Sigmoid colon (tissue), 7 donors: Measurements from ENCODE around the gene S100A13. TPM values are rescaled to one million over a fixed set of nuclear protein-coding genes. Genes with fewer than 3 reads are reported as not detected.

Source experiments
- DNase-seq: peaks from one replicate; pipeline ENCODE4 v3.0.0-alpha.2; 2019
- H3K27ac ChIP-seq, 4 donors: fragments of 200-600 bp; sonication (generic); one replicate each; pipeline ENCODE4 v1.5.1; 2016 to 2019; ENCODE audit warnings: mild to moderate bottlenecking in 1 of 4
- H3K27me3 ChIP-seq, 3 donors: fragments of 200-600 bp; sonication (generic); one replicate each; pipeline ENCODE4 v1.5.1; 2019; ENCODE audit warnings: mild to moderate bottlenecking in 1 of 3
- H3K36me3 ChIP-seq, 4 donors: fragments of 200-600 bp; sonication (generic); one replicate each; pipeline ENCODE4 v1.5.1; 2016 to 2019
- H3K4me1 ChIP-seq, 4 donors: fragments of 200-600 bp; sonication (generic); one replicate each; pipeline ENCODE4 v1.5.1; 2017 to 2019
- H3K4me3 ChIP-seq, 4 donors: fragments of 200-600 bp; sonication (generic); one replicate each; pipeline ENCODE4 v1.5.1; 2017 to 2019; ENCODE audit warnings: mild to moderate bottlenecking in 2 of 4, moderate library complexity in 1 of 4
- H3K9me3 ChIP-seq, 4 donors: fragments of 200-600 bp in 3 of 4; sonication (generic) in 3 of 4; one replicate each; pipeline versions ENCODE4 v1.5.1 to v1.6.1; 2013 to 2019
- EP300 ChIP-seq, 4 donors: sonication (generic); formaldehyde crosslinking; IDR thresholded peaks; one replicate each; pipeline ENCODE4 v1.6.1; 2017; ENCODE audit warnings: antibody characterized with exemption in 4 of 4
- POLR2A ChIP-seq, 2 donors: fragments of 450-650 bp; IDR thresholded peaks; one replicate each; pipeline ENCODE4 v1.6.1; 2016; ENCODE audit warnings: antibody characterized with exemption in 2 of 2, mild to moderate bottlenecking in 2 of 2, moderate library complexity in 2 of 2
- POLR2AphosphoS5 ChIP-seq, 4 donors: sonication (generic); formaldehyde crosslinking; IDR thresholded peaks; one replicate each; pipeline ENCODE4 v1.6.1; 2017; ENCODE audit warnings: antibody characterized with exemption in 4 of 4
- WGBS, 2 donors: extraction: QIAGEN DNeasy Blood & Tissue Kit; methylation state at CpG; one replicate each; pipeline ENCODE4 v1.1.7; 2013; 5-methylcytosine and 5-hydroxymethylcytosine counted together
- intact Hi-C: fragments of 100-400 bp; cut with DNase I; formaldehyde crosslinking; loops from one replicate; pipeline ENCODE4 v1.15.1; 2023
- polyA plus RNA-seq, 3 donors: library from polyadenylated mRNA; stranded (reverse); fragments of 200-250 nt; gene quantifications; one replicate each; pipeline ENCODE4 v1.2.3, GENCODE V29; 2013
- total RNA-seq, 4 donors: library from RNA; depleted of rRNA; stranded (reverse); fragments of >200 nt; gene quantifications; one replicate each; pipeline ENCODE4 v1.1.0, GENCODE V29; 2016
- TF ChIP-seq, protein P1 (sequence below), 4 experiments: fragments of 450-650 bp in 3 of 4; fragments of 200-600 bp in 1 of 4; IDR thresholded peaks; one replicate each; pipeline ENCODE4 v1.5.1; 2016 to 2019; ENCODE audit warnings: antibody characterized with exemption in 4 of 4, mild to moderate bottlenecking in 3 of 4, moderate library complexity in 2 of 4
- donor health status: healthy with polysubstance abuse.
- donor health status: Bipolar disorder and iron deficiency.
- donor health status: healthy.

The S100A13 gene
- total and polyA plus RNA-seq, 7 donors = 86.3 to 305 (median 276) TPM

DNA sequence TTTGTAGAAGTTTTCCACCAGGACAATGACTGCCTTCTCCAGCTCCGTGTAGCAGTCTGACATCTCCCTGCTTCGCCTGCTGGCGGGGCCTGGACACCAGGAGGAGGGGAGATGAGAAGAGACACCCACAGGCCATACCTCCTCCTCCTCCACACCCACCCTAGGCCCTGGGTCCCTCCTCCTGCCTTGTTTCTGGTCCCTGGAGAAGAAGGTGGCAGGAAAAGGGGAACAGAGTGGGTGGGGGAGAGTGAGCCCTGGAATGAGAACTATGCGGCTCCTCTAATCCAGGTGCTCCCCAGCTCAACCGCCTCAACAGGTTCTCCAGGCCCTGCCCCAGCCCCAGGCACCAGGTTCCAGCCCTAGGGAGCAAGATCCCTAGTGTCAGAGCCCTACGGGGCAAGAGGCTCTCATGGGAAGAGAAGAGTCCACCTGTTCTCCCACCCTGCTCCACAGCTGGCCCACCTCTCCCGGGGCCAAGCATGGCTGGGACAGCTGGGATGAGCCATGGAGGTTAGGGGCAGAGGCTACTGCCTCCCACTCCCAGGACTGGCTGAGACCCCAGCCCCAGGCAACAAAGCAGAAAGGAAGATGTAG is 19.1 kb downstream of the S100A13 start:
- DNase-seq = no peak
- H3K27ac ChIP-seq = peak overlapping the region; percentile 78 to 90 (median 84)
- intact Hi-C loops = no loop called here
- H3K9me3 ChIP-seq = no peaks in the 10 kb centered on the region
- H3K4me1 ChIP-seq = peaks cover 0 to 45% (median 38%) of the 10 kb centered on the region in 4 donors
- TF ChIP-seq, protein P1, sequence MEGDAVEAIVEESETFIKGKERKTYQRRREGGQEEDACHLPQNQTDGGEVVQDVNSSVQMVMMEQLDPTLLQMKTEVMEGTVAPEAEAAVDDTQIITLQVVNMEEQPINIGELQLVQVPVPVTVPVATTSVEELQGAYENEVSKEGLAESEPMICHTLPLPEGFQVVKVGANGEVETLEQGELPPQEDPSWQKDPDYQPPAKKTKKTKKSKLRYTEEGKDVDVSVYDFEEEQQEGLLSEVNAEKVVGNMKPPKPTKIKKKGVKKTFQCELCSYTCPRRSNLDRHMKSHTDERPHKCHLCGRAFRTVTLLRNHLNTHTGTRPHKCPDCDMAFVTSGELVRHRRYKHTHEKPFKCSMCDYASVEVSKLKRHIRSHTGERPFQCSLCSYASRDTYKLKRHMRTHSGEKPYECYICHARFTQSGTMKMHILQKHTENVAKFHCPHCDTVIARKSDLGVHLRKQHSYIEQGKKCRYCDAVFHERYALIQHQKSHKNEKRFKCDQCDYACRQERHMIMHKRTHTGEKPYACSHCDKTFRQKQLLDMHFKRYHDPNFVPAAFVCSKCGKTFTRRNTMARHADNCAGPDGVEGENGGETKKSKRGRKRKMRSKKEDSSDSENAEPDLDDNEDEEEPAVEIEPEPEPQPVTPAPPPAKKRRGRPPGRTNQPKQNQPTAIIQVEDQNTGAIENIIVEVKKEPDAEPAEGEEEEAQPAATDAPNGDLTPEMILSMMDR (IDR thresholded peaks at IDR 0.05) = no peak
- no peak for TF ChIP-seq EP300 (IDR thresholded peaks at IDR 0.05)
- no peak for TF ChIP-seq POLR2A (IDR thresholded peaks at IDR 0.05)
- TF ChIP-seq POLR2AphosphoS5 (IDR thresholded peaks at IDR 0.05) = no peak
- H3K27me3 ChIP-seq = no peaks in the 10 kb centered on the region
- H3K36me3 ChIP-seq = peaks cover 0 to 27% (median 13%) of the 10 kb centered on the region in 4 donors
- H3K4me3 ChIP-seq = peak overlapping the region; percentile 1 to 39 (median 25)
- 75 to 80% methylated on average over 7 of the region's 7 CpGs for whole genome bisulfite sequencing, 2 donors

DNA sequence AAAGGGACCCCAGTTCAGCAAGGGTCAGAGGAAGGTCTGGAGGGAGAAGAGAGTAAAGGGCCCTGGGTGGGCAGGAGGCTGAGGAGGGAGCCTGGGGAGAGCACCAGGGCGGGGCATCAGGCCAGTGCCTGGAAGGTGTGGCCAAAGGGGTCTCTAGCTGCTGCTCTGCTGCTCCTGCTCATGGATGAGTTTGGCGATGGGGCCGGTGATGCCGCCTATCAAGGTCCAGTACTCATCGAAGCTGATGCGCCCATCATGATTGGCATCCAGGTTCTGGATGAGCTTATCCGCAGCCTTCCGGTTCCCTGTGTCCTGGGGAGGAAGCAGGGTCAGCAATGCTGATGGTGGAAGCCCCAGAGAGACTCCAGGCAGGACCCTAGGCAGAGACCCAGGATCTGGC is 19.9 kb downstream of the S100A13 start:
- Histone ChIP-seq H3K4me3 (no peak overlapping the region), H3K36me3 (peaks cover 0 to 27% (median 13%) of the 10 kb centered on the region in 4 donors), H3K27me3 (no peaks in the 10 kb centered on the region), H3K9me3 (no peaks in the 10 kb centered on the region), H3K27ac (peak overlapping the region; percentile 78 to 90 (median 84)), H3K4me1 (peaks cover 0 to 42% (median 36%) of the 10 kb centered on the region in 4 donors)
- intact Hi-C loops = no loop called here
- no peak for DNase-seq
- TF ChIP-seq EP300 (IDR thresholded peaks at IDR 0.05) = no peak
- TF ChIP-seq, protein P1 (IDR thresholded peaks at IDR 0.05) = no peak
- TF ChIP-seq POLR2A (IDR thresholded peaks at IDR 0.05) = no peak
- no peak for TF ChIP-seq POLR2AphosphoS5 (IDR thresholded peaks at IDR 0.05)
- WGBS, 2 donors = 95 to 97% methylated on average over 8 of the region's 8 CpGs

DNA sequence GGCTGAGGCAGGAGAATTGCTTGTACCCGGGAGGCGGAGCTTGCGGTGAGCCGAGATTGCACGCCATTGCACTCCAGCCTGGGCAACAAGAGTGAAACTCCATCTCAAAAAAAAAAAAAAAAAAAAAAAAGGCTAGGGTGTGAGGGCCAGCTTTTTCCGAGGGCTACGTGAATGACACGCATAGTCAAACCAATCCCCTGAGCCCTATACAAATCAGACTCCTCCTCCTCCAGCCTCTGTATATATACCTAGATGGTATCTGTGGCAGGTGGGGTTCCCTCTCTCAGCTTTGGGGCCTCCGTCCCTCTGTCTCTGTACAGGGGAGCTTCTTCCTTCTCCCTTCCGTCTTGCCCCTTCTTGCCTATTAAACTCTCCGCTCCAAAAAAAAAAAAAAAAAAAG is 21.1 kb downstream of the S100A13 start:
- intact Hi-C loops = no loop called here

DNA sequence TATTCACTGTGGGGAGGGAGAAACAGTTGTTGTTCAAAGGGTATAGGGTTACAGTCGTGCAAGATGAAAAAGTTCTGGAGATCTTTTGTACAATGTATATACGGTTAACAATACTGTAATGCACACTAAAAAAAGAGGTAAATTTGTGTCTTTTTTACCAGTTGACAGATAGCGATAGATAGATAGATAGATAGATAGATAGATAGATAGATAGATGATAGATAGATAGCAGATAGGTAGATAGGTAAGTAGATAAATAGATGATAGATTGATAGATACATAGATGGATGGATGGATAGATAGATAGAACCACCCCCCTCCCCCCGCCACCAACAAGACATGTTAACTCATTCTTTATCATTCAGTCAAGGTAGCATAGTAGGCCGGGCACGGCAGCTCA is 24.6 kb downstream of the S100A13 start:
- H3K36me3 ChIP-seq = peaks cover 0 to 24% (median 13%) of the 10 kb centered on the region in 4 donors
- H3K9me3 ChIP-seq = no peaks in the 10 kb centered on the region
- intact Hi-C loops = no loop called here
- WGBS, 2 donors = 86 to 91% methylated on average over 6 of the region's 6 CpGs
- no peak for DNase-seq
- TF ChIP-seq POLR2AphosphoS5 (IDR thresholded peaks at IDR 0.05) = no peak
- TF ChIP-seq, protein P1 (IDR thresholded peaks at IDR 0.05) = no peak
- no peak for TF ChIP-seq POLR2A (IDR thresholded peaks at IDR 0.05)
- no peak for TF ChIP-seq EP300 (IDR thresholded peaks at IDR 0.05)
- H3K4me3 ChIP-seq = no peak overlapping the region
- no peaks in the 10 kb centered on the region for H3K4me1 ChIP-seq
- no peaks in the 10 kb centered on the region for H3K27me3 ChIP-seq
- no peak overlapping the region for H3K27ac ChIP-seq

More for the DNA sequence above, 21.1 kb downstream of the S100A13 start:
- TF ChIP-seq POLR2A (IDR thresholded peaks at IDR 0.05) = no peak
- no peak for TF ChIP-seq POLR2AphosphoS5 (IDR thresholded peaks at IDR 0.05)
- TF ChIP-seq, protein P1 (IDR thresholded peaks at IDR 0.05) = no peak
- no peak for TF ChIP-seq EP300 (IDR thresholded peaks at IDR 0.05)
- peaks cover 0 to 33% (median 28%) of the 10 kb centered on the region in 4 donors for H3K4me1 ChIP-seq
- H3K9me3 ChIP-seq = no peaks in the 10 kb centered on the region
- no peak for DNase-seq
- H3K27ac ChIP-seq = no peak overlapping the region
- no peaks in the 10 kb centered on the region for H3K27me3 ChIP-seq
- H3K36me3 ChIP-seq = peaks cover 0 to 27% (median 13%) of the 10 kb centered on the region in 4 donors
- no peak overlapping the region for H3K4me3 ChIP-seq
- 90 to 98% methylated on average over 11 of the region's 11 CpGs for WGBS, 2 donors

DNA sequence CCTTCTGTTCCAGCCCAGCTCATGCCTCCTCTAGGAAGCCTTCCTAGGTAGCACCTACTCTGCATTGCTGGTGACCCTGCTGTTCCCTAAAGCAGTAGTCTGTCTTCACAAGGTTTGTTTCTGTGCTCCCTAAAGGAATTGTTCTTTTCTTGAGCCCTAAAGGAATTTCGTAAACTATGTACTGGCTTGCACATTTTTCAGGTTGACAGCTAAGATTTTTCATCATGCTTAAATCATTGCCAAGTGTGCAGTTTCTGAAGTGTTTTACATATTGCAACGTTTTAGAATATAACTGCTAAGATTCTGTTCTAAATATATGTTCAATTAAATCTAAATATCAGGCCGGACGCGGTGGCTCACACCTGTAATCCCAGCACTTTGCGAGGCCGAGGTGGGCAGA is 27.5 kb downstream of the S100A13 start:
- no peaks in the 10 kb centered on the region for H3K4me1 ChIP-seq
- H3K36me3 ChIP-seq = no peaks in the 10 kb centered on the region
- intact Hi-C loops = no loop called here
- no peak overlapping the region for H3K4me3 ChIP-seq
- no peaks in the 10 kb centered on the region for H3K9me3 ChIP-seq
- TF ChIP-seq EP300 (IDR thresholded peaks at IDR 0.05) (no peak), POLR2AphosphoS5 (IDR thresholded peaks at IDR 0.05) (no peak), POLR2A (IDR thresholded peaks at IDR 0.05) (no peak)
- TF ChIP-seq, protein P1 (IDR thresholded peaks at IDR 0.05) = no peak
- H3K27ac ChIP-seq = no peak overlapping the region
- 90% methylated on average over 7 of the region's 7 CpGs for WGBS, 2 donors
- DNase-seq = no peak
- H3K27me3 ChIP-seq = no peaks in the 10 kb centered on the region
